Measurements from ENCODE around the gene DIO2. TPM values are rescaled to one million over a fixed set of nuclear protein-coding genes. Genes with fewer than 3 reads are reported as not detected.
A peak's percentile ranks its signal among the peaks of the same experiment; 100 is the strongest.

Gene DIO2
- total RNA-seq, result not detected

GRCh38 chr14:80211153-80212022 is at the start of gene DIO2:
TSS of gene DIO2 (minus strand) at chr14:80211504. CDS start at chr14:80211472, 32 bp downstream.
- Mint-ChIP-seq H3K4me1 (no peaks in the 10 kb centered on the region), H3K9me3 (no peaks in the 10 kb centered on the region), H3K27me3 (peaks cover 3% of the 10 kb centered on the region), H3K27ac (no peak within 1 kb of the TSS), H3K4me3 (no peak within 1 kb of the TSS), H3K36me3 (ENCODE audit: low read depth) (no peaks in the 10 kb centered on the region)
- DNase-seq, result no peak
- ChIA-PET CTCF (no interaction called here), POLR2A (no interaction called here)

DNA sequence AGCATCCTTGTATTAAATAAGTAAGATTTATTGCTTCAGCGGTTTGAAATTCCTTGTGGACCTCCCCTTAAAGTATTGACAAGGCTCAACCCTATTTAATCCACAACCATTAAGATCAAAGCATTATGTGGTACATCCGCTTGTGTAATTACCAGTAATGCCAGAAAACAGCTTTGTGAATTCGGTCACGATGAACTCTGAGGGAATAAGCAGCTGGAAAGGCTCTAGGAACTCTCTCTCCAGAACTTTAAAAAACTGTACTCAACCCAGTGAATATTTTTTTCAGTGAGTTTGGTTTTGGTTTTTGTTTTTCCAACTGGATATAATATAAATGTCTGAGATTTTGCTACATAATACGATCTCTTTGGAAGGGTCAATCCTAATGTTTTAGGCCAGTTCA is 49.3 kb upstream of the DIO2 start:
- POLR2A ChIA-PET, result no interaction called here
- Mint-ChIP-seq H3K27me3 (no peaks in the 10 kb centered on the region), H3K9me3 (no peaks in the 10 kb centered on the region)

GRCh38 chr14:80239631-80240030 is 28.3 kb upstream of the DIO2 start:
- CTCF ChIA-PET, result no interaction called here
- POLR2A ChIA-PET, result no interaction called here

More for the DNA sequence above, 49.3 kb upstream of the DIO2 start:
- Mint-ChIP-seq H3K27ac (no peak overlapping the region), H3K4me1 (no peaks in the 10 kb centered on the region), H3K4me3 (no peak overlapping the region), H3K36me3 (ENCODE audit: low read depth) (no peaks in the 10 kb centered on the region)
- DNase-seq, result no peak
- CTCF ChIA-PET, result no interaction called here

DNA sequence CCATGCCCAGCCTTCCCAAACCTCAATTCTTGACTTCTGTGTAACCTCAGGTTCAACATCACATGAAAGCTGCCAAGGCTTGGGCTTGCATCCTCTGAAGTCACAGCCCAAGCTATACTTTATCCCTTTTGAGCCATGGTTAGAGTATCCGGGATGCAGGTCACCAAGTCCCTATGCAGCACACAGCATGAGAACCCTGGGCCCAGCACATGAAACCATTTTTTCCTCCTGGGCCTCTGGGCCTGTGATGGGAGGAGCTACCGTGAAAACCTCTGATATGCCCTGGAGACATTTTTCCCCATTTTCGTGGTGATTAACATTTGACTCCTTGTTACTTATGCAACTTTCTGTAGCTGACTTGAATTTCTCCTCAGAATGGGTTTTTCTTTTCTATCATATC is 25.8 kb upstream of the DIO2 start:
- ChIA-PET POLR2A (no interaction called here), CTCF (no interaction called here)
- peaks cover 15% of the 10 kb centered on the region for H3K9me3 Mint-ChIP-seq
- no peak for DNase-seq
- H3K4me1 Mint-ChIP-seq, result no peaks in the 10 kb centered on the region
- no peak overlapping the region for H3K27ac Mint-ChIP-seq
- no peak overlapping the region for H3K4me3 Mint-ChIP-seq
- no peaks in the 10 kb centered on the region for H3K27me3 Mint-ChIP-seq
- H3K36me3 Mint-ChIP-seq (ENCODE audit: low read depth), result no peaks in the 10 kb centered on the region

More at GRCh38 chr14:80239631-80240030, 28.3 kb upstream of the DIO2 start:
- Mint-ChIP-seq H3K4me1 (no peaks in the 10 kb centered on the region), H3K9me3 (peaks cover 15% of the 10 kb centered on the region), H3K27me3 (no peaks in the 10 kb centered on the region), H3K27ac (no peak overlapping the region), H3K36me3 (ENCODE audit: low read depth) (no peaks in the 10 kb centered on the region), H3K4me3 (no peak overlapping the region)
- DNase-seq, result no peak

GRCh38 chr14:80233470-80234089 is 22.3 kb upstream of the DIO2 start:
- no peak for DNase-seq
- no peaks in the 10 kb centered on the region for H3K4me1 Mint-ChIP-seq
- H3K27me3 Mint-ChIP-seq, result no peaks in the 10 kb centered on the region
- no peaks in the 10 kb centered on the region for H3K36me3 Mint-ChIP-seq (ENCODE audit: low read depth)
- no peak overlapping the region for H3K4me3 Mint-ChIP-seq
- CTCF ChIA-PET, result no interaction called here
- H3K27ac Mint-ChIP-seq, result no peak overlapping the region
- POLR2A ChIA-PET, result no interaction called here
- H3K9me3 Mint-ChIP-seq, result peaks cover 19% of the 10 kb centered on the region

DNA sequence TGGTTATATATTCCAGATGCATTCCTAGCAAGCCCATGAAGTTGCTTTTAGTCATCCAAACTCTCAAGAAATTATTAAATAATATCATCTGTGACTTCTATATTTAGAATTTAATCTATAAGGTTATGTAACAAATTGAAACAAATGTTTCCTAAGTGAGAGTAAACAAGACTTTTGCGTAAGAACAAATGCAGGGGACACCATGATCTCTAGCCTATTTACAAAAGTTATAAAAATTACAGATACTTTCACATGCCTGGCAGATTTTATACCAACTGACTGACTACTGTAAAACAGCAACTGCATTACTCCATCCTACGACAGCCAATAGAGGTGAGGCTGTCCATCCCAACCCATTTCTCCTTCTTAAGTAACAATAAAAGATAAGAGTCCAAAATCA is 20.4 kb upstream of the DIO2 start:
- H3K36me3 Mint-ChIP-seq (ENCODE audit: low read depth), result no peaks in the 10 kb centered on the region
- no peaks in the 10 kb centered on the region for H3K4me1 Mint-ChIP-seq

GRCh38 chr14:80223696-80224465 is 12.6 kb upstream of the DIO2 start:
- ChIA-PET CTCF (no interaction called here), POLR2A (no interaction called here)
- no peak for DNase-seq
- Mint-ChIP-seq H3K36me3 (ENCODE audit: low read depth) (no peaks in the 10 kb centered on the region), H3K4me3 (no peak overlapping the region), H3K27me3 (no peaks in the 10 kb centered on the region), H3K27ac (no peak overlapping the region), H3K4me1 (no peaks in the 10 kb centered on the region), H3K9me3 (peaks cover 5% of the 10 kb centered on the region)

More for the DNA sequence above, 20.4 kb upstream of the DIO2 start:
- no peaks in the 10 kb centered on the region for H3K27me3 Mint-ChIP-seq
- POLR2A ChIA-PET, result no interaction called here
- peaks cover 12% of the 10 kb centered on the region for H3K9me3 Mint-ChIP-seq
- no peak overlapping the region for H3K4me3 Mint-ChIP-seq
- CTCF ChIA-PET, result no interaction called here
- H3K27ac Mint-ChIP-seq, result no peak overlapping the region
- no peak for DNase-seq

GRCh38 chr14:80216818-80217217 is 5.5 kb upstream of the DIO2 start:
- POLR2A ChIA-PET, result no interaction called here
- Mint-ChIP-seq H3K4me1 (no peaks in the 10 kb centered on the region), H3K27me3 (peaks cover 3% of the 10 kb centered on the region), H3K27ac (no peak overlapping the region), H3K9me3 (no peaks in the 10 kb centered on the region), H3K4me3 (no peak overlapping the region), H3K36me3 (ENCODE audit: low read depth) (no peaks in the 10 kb centered on the region)
- CTCF ChIA-PET, result interaction anchor here (0.8 kb wide), 1 partner anchor 40 kb away, joined by 3 read pairs; no protein-coding TSS in a partner anchor
- no peak for DNase-seq

DNA sequence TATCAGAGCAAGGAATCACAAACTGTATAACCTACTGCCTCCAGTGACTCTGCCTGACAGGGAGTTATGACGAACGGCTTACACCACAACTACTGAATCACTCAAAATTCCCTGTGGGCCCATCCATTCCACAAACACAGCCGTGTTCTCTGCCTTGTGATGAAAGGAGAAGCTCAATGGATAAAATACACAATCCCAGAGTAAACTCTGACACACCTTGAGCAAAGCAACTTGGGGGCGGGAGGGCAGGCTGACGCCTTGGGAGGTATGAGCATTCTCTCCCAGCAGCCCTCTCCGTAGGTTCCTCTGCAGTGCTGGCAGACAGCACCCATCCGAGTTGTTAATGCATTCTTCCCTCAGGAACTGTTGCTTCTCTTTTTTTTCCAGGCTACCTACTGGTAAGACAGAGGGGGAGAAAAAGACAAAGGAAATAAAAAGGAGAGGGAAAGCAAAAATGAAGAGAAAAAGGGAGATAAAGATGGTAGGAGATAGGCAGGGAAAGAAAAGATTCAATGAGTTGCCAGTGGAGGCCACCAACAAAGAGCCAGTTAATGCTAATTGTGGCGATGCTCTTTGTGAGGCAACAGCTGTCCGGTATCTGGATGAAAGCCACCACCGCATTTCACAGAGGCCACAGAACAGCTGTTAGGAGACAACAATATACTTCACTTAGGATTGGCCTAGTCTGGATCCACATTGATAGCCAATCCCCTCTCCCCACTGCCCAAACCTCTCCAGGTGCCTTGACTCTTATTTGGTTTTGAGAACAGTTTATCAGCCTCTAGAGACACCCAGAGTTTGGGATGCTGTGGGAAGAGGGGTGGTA is 4.7 kb upstream of the DIO2 start:
- H3K4me3 Mint-ChIP-seq, result no peak overlapping the region
- CTCF ChIA-PET, result interaction anchor here (0.8 kb wide), 1 partner anchor 41 kb away, joined by 3 read pairs; no protein-coding TSS in a partner anchor
- no peaks in the 10 kb centered on the region for H3K36me3 Mint-ChIP-seq (ENCODE audit: low read depth)
- POLR2A ChIA-PET, result no interaction called here
- no peak for DNase-seq
- H3K27ac Mint-ChIP-seq, result no peak overlapping the region
- peaks cover 3% of the 10 kb centered on the region for H3K27me3 Mint-ChIP-seq
- H3K4me1 Mint-ChIP-seq, result no peaks in the 10 kb centered on the region
- H3K9me3 Mint-ChIP-seq, result no peaks in the 10 kb centered on the region

- H3K27me3 Mint-ChIP-seq, result peaks cover 3% of the 10 kb centered on the region
- ChIA-PET CTCF (no interaction called here), POLR2A (no interaction called here)
- DNase-seq, result no peak
- H3K9me3 Mint-ChIP-seq, result no peaks in the 10 kb centered on the region
- H3K36me3 Mint-ChIP-seq (ENCODE audit: low read depth), result no peaks in the 10 kb centered on the region
- no peak overlapping the region for H3K4me3 Mint-ChIP-seq
- H3K27ac Mint-ChIP-seq, result no peak overlapping the region
- no peaks in the 10 kb centered on the region for H3K4me1 Mint-ChIP-seq
Measured at GRCh38 chr14:80215081-80215480, 3.8 kb upstream of the DIO2 start.

- no peaks in the 10 kb centered on the region for H3K4me1 Mint-ChIP-seq
- ChIA-PET CTCF (no interaction called here), POLR2A (no interaction called here)
- no peaks in the 10 kb centered on the region for H3K36me3 Mint-ChIP-seq (ENCODE audit: low read depth)
- H3K9me3 Mint-ChIP-seq, result no peaks in the 10 kb centered on the region
- no peak overlapping the region for H3K27ac Mint-ChIP-seq
- DNase-seq, result peak; percentile 17
- peaks cover 3% of the 10 kb centered on the region for H3K27me3 Mint-ChIP-seq
- no peak overlapping the region for H3K4me3 Mint-ChIP-seq
Measured at GRCh38 chr14:80213602-80214001, 2.3 kb upstream of the DIO2 start.

DNA sequence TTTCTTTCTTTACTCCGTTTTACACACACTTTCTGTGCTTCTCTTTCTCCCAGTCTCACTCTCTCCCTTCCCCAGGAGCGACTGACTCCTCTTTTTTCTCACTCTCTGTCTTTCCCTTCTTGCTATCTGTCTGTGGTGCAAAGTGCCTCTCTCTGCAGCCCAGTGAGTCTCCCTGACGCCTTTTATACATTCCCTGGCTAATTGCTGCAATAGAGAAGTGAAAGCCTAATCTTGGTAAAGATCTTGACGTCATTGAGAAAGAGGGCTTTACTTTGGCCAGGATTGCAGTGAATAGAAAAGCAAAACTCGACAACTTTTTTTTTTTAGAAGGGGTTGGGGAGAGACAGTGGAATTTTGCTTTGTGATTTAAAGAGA is 706 bp upstream of the DIO2 start:
- H3K4me1 Mint-ChIP-seq, result no peaks in the 10 kb centered on the region
- no peaks in the 10 kb centered on the region for H3K9me3 Mint-ChIP-seq
- DNase-seq, result no peak
- POLR2A ChIA-PET, result no interaction called here
- no peak overlapping the region for H3K27ac Mint-ChIP-seq
- no peak overlapping the region for H3K4me3 Mint-ChIP-seq
- no peaks in the 10 kb centered on the region for H3K36me3 Mint-ChIP-seq (ENCODE audit: low read depth)
- H3K27me3 Mint-ChIP-seq, result peaks cover 3% of the 10 kb centered on the region
- CTCF ChIA-PET, result no interaction called here

DNA sequence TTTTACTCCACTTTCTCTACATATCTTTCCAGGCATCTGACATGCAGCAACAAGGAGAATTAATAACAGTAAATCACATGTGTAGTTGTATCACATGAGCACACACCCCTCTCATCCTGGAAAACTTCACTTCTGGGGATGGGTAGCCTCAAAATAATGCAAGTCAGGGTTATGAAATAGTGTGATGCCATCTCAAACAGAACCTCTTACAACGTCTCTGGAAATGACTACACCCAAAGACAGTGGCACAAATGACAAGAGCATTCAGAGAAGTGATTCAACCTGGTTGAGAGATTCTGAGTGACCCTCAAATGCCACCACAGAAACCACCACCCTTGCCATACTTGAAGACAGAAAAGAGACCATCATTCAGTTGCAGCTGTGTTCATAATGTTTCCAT is 2.8 kb downstream of the DIO2 start:
- CTCF ChIA-PET, result no interaction called here
- Mint-ChIP-seq H3K27me3 (peaks cover 3% of the 10 kb centered on the region), H3K27ac (no peak overlapping the region), H3K9me3 (no peaks in the 10 kb centered on the region), H3K36me3 (ENCODE audit: low read depth) (no peaks in the 10 kb centered on the region), H3K4me1 (no peaks in the 10 kb centered on the region), H3K4me3 (no peak overlapping the region)
- POLR2A ChIA-PET, result no interaction called here
- DNase-seq, result no peak
